BE2C (cell line): Measurements from ENCODE around the gene CIDEB.

Experiments
- DNase-seq: peaks from one replicate; pipeline ENCODE4 v3.0.0-alpha.2; 2020
- H3K27me3 ChIP-seq: fragments of 250-450 bp; sonication (Bioruptor Pico); 2 replicates; pipeline ENCODE4 v1.5.1; 2020; ENCODE audit warnings: mild to moderate bottlenecking
- H3K36me3 ChIP-seq: fragments of 250-450 bp; sonication (Bioruptor Pico); 2 replicates; pipeline ENCODE4 v1.5.1; 2020; ENCODE audit warnings: mild to moderate bottlenecking
- H3K4me1 ChIP-seq: fragments of 250-450 bp; sonication (Bioruptor Pico); 2 replicates; pipeline ENCODE4 v1.5.1; 2020
- H3K4me3 ChIP-seq: 2 replicates; pipeline ENCODE4 v1.5.1; 2011; ENCODE audit warnings: low read depth, low read length
- H3K9me3 ChIP-seq: fragments of 250-450 bp; sonication (Bioruptor Pico); 2 replicates; pipeline ENCODE4 v1.5.1; 2020
- TF ChIP-seq, protein P1 (sequence below): IDR thresholded peaks from 2 replicates; pipeline ENCODE4 v1.5.1; 2012; ENCODE audit warnings: mild to moderate bottlenecking, low read depth, low read length

Gene CIDEB

DNA sequence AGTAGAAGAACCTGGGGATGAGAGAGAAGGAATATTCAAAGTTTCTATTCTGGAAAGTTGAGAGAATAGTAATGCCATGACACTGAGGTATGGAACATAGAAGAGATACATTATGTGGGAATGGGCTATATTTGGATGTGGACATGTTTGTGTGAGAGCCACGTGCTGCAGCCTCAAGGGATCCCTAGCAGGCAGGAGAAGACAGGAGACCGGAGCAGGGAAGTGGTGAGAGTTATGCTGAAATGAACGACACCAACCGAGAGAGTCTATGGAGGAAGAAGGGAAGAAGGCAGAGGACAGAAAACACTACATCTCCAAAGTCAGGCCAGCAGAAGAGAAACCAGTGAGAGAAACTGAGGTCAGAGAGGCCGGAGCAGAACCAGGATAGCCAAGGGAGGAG lies 42.0 kb upstream of the CIDEB start:
- H3K36me3 ChIP-seq: no peaks in the 10 kb centered on the region
- TF ChIP-seq, protein P1, sequence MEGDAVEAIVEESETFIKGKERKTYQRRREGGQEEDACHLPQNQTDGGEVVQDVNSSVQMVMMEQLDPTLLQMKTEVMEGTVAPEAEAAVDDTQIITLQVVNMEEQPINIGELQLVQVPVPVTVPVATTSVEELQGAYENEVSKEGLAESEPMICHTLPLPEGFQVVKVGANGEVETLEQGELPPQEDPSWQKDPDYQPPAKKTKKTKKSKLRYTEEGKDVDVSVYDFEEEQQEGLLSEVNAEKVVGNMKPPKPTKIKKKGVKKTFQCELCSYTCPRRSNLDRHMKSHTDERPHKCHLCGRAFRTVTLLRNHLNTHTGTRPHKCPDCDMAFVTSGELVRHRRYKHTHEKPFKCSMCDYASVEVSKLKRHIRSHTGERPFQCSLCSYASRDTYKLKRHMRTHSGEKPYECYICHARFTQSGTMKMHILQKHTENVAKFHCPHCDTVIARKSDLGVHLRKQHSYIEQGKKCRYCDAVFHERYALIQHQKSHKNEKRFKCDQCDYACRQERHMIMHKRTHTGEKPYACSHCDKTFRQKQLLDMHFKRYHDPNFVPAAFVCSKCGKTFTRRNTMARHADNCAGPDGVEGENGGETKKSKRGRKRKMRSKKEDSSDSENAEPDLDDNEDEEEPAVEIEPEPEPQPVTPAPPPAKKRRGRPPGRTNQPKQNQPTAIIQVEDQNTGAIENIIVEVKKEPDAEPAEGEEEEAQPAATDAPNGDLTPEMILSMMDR: no peak
- DNase-seq: no peak
- H3K9me3 ChIP-seq: no peaks in the 10 kb centered on the region
- peaks cover 78% of the 10 kb centered on the region for H3K27me3 ChIP-seq
- H3K4me1 ChIP-seq: no peaks in the 10 kb centered on the region
- no peak overlapping the region for H3K4me3 ChIP-seq

DNA sequence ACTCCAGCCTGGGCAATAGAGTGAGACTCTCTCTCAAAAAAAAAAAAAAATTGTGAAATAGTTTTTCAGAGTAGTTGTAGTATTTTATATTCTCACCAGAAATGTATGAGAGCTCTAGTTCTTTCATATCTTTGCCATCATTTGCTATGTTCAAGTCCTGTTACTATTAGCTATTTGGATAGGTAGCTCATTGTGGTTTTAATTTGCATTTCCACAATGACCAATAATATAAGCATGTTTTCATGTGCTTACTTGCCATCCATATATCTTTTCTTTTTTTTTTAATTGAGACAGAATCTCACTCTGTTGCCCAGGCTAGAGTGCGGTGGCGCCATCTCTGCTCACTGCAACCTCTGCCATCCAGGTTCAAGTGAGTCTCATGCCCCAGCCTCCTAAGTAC lies 40.4 kb upstream of the CIDEB start:
- Histone ChIP-seq H3K36me3 (no peaks in the 10 kb centered on the region), H3K4me1 (no peaks in the 10 kb centered on the region), H3K27me3 (peaks cover 86% of the 10 kb centered on the region)

DNA sequence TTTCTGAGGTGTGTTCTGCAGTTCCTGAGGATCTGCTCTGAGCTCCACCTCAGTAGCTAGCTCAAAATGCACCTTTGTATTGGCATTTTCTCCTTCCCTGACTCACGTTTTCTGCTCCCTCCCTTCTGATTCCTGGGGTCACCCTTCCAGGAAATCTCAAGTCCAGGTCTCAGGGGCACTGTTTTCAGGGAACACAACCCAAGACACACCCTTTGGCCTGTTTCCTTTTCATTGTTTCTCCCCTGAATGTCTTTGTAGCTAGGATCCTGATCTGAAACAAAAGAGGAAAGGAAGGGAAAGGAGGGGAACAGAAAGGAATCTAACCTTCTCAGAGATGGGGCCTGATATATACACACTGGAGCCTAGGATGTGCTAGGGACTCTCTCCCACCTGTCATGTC lies 39.4 kb upstream of the CIDEB start:
- no peaks in the 10 kb centered on the region for H3K9me3 ChIP-seq
- no peak for DNase-seq
- no peaks in the 10 kb centered on the region for H3K36me3 ChIP-seq
- H3K4me3 ChIP-seq: no peak overlapping the region
- H3K27me3 ChIP-seq: peaks cover 83% of the 10 kb centered on the region
- no peaks in the 10 kb centered on the region for H3K4me1 ChIP-seq
- TF ChIP-seq, protein P1: no peak

More for the DNA sequence above, 40.4 kb upstream of the CIDEB start:
- Histone ChIP-seq H3K9me3 (no peaks in the 10 kb centered on the region), H3K4me3 (no peak overlapping the region)
- no peak for DNase-seq
- TF ChIP-seq, protein P1: no peak

DNA sequence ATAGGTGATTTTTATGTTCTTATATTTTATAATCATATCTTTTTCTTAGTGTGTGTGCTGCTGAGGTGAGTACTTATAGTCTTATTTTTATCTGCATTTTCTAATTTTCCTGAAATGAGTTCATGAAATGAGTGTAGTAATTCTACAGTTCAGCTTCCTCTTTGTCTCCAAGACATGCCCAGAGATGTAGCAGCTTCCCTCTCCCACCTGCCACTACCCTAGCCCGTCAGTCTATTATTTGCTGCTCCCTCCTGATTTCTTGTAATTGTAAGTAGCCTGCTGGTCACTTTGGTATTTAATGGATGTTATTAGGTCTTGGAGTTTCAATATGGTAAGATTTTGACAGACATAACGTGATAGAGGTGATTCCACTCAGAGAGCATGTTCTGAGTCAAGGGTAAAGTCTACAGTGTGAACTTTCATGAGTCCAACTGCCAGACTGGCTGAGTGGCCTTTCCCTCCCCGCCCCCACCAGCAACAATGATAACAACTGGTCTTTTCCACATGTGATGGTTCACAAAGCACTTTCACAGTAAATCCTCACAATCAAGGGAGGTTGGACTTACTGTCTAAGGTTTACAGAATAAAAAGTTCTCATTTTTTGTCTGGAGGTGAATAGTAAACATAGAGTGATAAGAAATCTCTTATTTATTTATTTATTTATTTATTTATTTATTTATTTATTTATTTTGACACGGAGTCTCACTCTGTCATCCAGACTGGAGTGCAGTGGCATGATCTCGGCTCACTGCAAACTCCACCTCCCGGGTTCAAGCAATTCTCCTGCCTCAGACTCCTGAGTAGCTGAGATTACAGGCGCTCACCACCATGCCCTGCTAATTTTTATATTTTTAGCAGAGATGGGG lies 36.3 kb upstream of the CIDEB start:
- DNase-seq: no peak
- no peaks in the 10 kb centered on the region for H3K36me3 ChIP-seq
- no peak overlapping the region for H3K4me3 ChIP-seq
- TF ChIP-seq, protein P1: no peak
- H3K27me3 ChIP-seq: peaks cover 63% of the 10 kb centered on the region
- no peaks in the 10 kb centered on the region for H3K9me3 ChIP-seq
- H3K4me1 ChIP-seq: no peaks in the 10 kb centered on the region

DNA sequence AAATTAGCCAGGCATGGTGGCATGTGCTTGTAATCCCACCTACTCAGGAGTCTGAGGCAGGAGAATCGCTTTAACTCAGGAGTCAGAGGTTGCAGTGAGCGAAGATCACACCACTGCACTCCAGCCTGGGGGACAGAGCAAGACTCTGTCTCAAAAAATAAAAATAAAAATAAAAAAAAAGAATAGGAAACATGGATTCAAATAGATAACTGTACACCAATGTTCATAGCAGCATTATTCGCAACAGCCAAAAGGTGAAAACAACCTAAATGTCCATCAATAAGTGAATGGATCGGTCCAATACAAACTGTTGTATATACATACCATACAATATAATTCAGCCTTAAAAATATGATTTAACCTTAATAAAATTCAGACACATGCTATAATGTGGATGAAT lies 35.1 kb upstream of the CIDEB start:
- Histone ChIP-seq H3K4me1 (no peaks in the 10 kb centered on the region), H3K36me3 (no peaks in the 10 kb centered on the region), H3K4me3 (no peak overlapping the region), H3K27me3 (peaks cover 57% of the 10 kb centered on the region), H3K9me3 (no peaks in the 10 kb centered on the region)
- no peak for DNase-seq
- TF ChIP-seq, protein P1: no peak

DNA sequence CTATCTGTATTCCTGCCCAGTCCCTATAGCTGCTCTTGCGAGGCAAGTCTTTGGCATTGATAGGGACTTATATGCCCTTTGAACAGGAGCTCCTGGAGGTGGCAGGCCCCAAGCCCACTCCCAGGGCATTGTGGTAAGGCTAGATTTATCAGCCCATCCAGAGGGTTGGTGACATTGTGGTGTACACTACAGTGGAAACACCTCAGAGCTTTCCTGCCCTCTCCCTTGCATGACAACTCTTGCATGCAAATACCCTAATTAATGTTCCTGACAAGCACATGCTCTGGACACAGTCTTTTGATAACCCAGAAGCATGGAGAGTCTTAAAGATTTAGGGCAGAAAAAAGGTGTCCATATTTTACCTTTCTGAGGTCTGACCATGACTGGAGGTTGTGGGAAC lies 32.8 kb upstream of the CIDEB start:
- Histone ChIP-seq H3K27me3 (peaks cover 62% of the 10 kb centered on the region), H3K36me3 (no peaks in the 10 kb centered on the region), H3K4me1 (no peaks in the 10 kb centered on the region), H3K4me3 (no peak overlapping the region), H3K9me3 (no peaks in the 10 kb centered on the region)
- no peak for DNase-seq
- TF ChIP-seq, protein P1: no peak
